Fibroblast of lung (primary cell): Measurements from ENCODE around the gene PRRG2. TPM values are rescaled to one million over a fixed set of nuclear protein-coding genes. Genes with fewer than 3 reads are reported as not detected.

Source experiments
- DNase-seq, 2 donors: peaks; one replicate each; pipeline versions ENCODE4 v3.0.0 to v3.0.0-alpha.2; 2010; ENCODE audit warnings: low read depth in 2 of 2
- H2AFZ ChIP-seq: 2 replicates; pipeline ENCODE4 v1.5.1; 2012; ENCODE audit warnings: low read length, control low read depth, inconsistent platforms
- H3K27ac ChIP-seq: 2 replicates; pipeline ENCODE4 v1.5.1; 2011; ENCODE audit warnings: low read length, control low read depth; ENCODE audit not compliant: insufficient read depth
- H3K27me3 ChIP-seq: 2 replicates; pipeline ENCODE4 v1.5.1; 2011; ENCODE audit warnings: mild to moderate bottlenecking, low read length; ENCODE audit not compliant: control insufficient read depth, insufficient read depth
- H3K36me3 ChIP-seq: 2 replicates; pipeline ENCODE4 v1.5.1; 2011; ENCODE audit warnings: low read length; ENCODE audit not compliant: control insufficient read depth, insufficient read depth
- H3K4me1 ChIP-seq: 2 replicates; pipeline ENCODE4 v1.5.1; 2011; ENCODE audit warnings: low read length; ENCODE audit not compliant: control insufficient read depth, insufficient read depth; ENCODE audit errors: extremely low read depth
- H3K4me2 ChIP-seq: 2 replicates; pipeline ENCODE4 v1.5.1; 2011; ENCODE audit warnings: low read length, control low read depth; ENCODE audit not compliant: insufficient read depth; ENCODE audit errors: extremely low read depth
- H3K4me3 ChIP-seq, 4 experiments: fragments of 200-600 bp in 1 of 4; sonication (generic) in 1 of 4; replicated peaks in 1 of 4; 2 replicates each; pipeline ENCODE4 v1.5.1; 2011 to 2016; ENCODE audit warnings: low read length in 4 of 4, low read depth in 3 of 4, mild to moderate bottlenecking in 3 of 4, control low read depth in 2 of 4, inconsistent platforms in 1 of 4, mixed read lengths in 1 of 4; ENCODE audit not compliant: insufficient read depth in 1 of 4; ENCODE audit errors: control extremely low read depth in 1 of 4
- H3K79me2 ChIP-seq: 2 replicates; pipeline ENCODE4 v1.5.1; 2012; ENCODE audit warnings: mild to moderate bottlenecking, low read length, inconsistent platforms; ENCODE audit not compliant: control insufficient read depth, insufficient read depth
- H3K9ac ChIP-seq: 2 replicates; pipeline ENCODE4 v1.5.1; 2011; ENCODE audit warnings: mild to moderate bottlenecking, low read length, control low read depth; ENCODE audit not compliant: insufficient read depth
- H3K9me3 ChIP-seq: 2 replicates; pipeline ENCODE4 v1.5.1; 2012; ENCODE audit warnings: low read depth, low read length; ENCODE audit not compliant: control insufficient read depth, insufficient read depth
- H4K20me1 ChIP-seq: 2 replicates; pipeline ENCODE4 v1.5.1; 2011; ENCODE audit warnings: low read length; ENCODE audit not compliant: control insufficient read depth, insufficient read depth; ENCODE audit errors: extremely low read depth
- CTCF ChIP-seq, 2 donors: IDR thresholded peaks in 1 of 2; conservative IDR thresholded peaks in 1 of 2; 1 replicate in 1 of 2; 2 replicates in 1 of 2; pipeline ENCODE4 v1.5.1; 2011 to 2012; ENCODE audit warnings: low read length in 2 of 2, control low read depth in 1 of 2, inconsistent platforms in 1 of 2, low read depth in 1 of 2, mild to moderate bottlenecking in 1 of 2
- EZH2 ChIP-seq: IDR thresholded peaks from 2 replicates; pipeline ENCODE4 v1.5.1; 2012; ENCODE audit warnings: low read length, control low read depth, mild to moderate bottlenecking; ENCODE audit errors: missing control alignments
- polyA plus RNA-seq, 2 donors: library from polyadenylated mRNA; depleted of rRNA in 1 of 2; stranded (reverse) in 1 of 2; unstranded in 1 of 2; fragments of >200 nt; gene quantifications; 2 replicates each; pipeline ENCODE4 v1.2.1, GENCODE V29; 2011 to 2012; ENCODE audit warnings: missing spikeins in 1 of 2
- total RNA-seq: library from RNA; depleted of rRNA; stranded (reverse); fragments of >200 nt; gene quantifications from 2 replicates; pipeline ENCODE4 v1.2.1, GENCODE V29; 2014

PRRG2 gene
- total and polyA plus RNA-seq, 2 donors (not counting 1 experiment from before 2014, with no cell fraction given): 0.17 TPM; not detected in 1

- Histone ChIP-seq H3K27ac (no peak overlapping the region), H3K79me2 (peaks cover 19% of the 10 kb centered on the region), H3K4me1 (peaks cover 2% of the 10 kb centered on the region), H3K36me3 (peaks cover 34% of the 10 kb centered on the region), H3K4me2 (no peak overlapping the region), H2AFZ (no peak overlapping the region), H3K9me3 (no peaks in the 10 kb centered on the region), H4K20me1 (no peaks in the 10 kb centered on the region), H3K4me3 (no peak overlapping the region), H3K9ac (no peak overlapping the region), H3K27me3 (no peaks in the 10 kb centered on the region)
- TF ChIP-seq EZH2 (no peak), CTCF (conservative IDR thresholded peaks at IDR 0.05 in 1 of 2, IDR thresholded peaks at IDR 0.05 in 1 of 2; ENCODE audit: low read depth in 1 of 2, low read length in 2 of 2) (no peak)
- DNase-seq: no peak
Observed at GRCh38 chr19:49596954-49597702, 16.0 kb downstream of the PRRG2 start.

- Histone ChIP-seq H3K27me3 (no peaks in the 10 kb centered on the region), H3K79me2 (peaks cover 14% of the 10 kb centered on the region), H3K9ac (no peak overlapping the region), H3K27ac (no peak overlapping the region), H3K4me2 (no peak overlapping the region), H2AFZ (no peak overlapping the region), H3K9me3 (no peaks in the 10 kb centered on the region), H4K20me1 (no peaks in the 10 kb centered on the region), H3K4me3 (no peak overlapping the region), H3K36me3 (peaks cover 34% of the 10 kb centered on the region), H3K4me1 (peaks cover 2% of the 10 kb centered on the region)
- TF ChIP-seq CTCF (conservative IDR thresholded peaks at IDR 0.05 in 1 of 2, IDR thresholded peaks at IDR 0.05 in 1 of 2; ENCODE audit: low read depth in 1 of 2, low read length in 2 of 2) (no peak), EZH2 (no peak)
- no peak for DNase-seq
Observed at GRCh38 chr19:49597703-49597974, 16.5 kb downstream of the PRRG2 start.

- TF ChIP-seq EZH2: no peak
- no peak for TF ChIP-seq CTCF (conservative IDR thresholded peaks at IDR 0.05 in 1 of 2, IDR thresholded peaks at IDR 0.05 in 1 of 2; ENCODE audit: low read depth in 1 of 2, low read length in 2 of 2)
- Histone ChIP-seq H4K20me1 (no peaks in the 10 kb centered on the region), H3K36me3 (peaks cover 31% of the 10 kb centered on the region), H3K4me3 (no peak overlapping the region), H3K27me3 (no peaks in the 10 kb centered on the region), H3K9me3 (no peaks in the 10 kb centered on the region), H2AFZ (no peak overlapping the region), H3K79me2 (peaks cover 7% of the 10 kb centered on the region), H3K9ac (no peak overlapping the region), H3K4me1 (no peaks in the 10 kb centered on the region), H3K4me2 (no peak overlapping the region), H3K27ac (no peak overlapping the region)
- DNase-seq: no peak
Observed at GRCh38 chr19:49599378-49600295, 18.5 kb downstream of the PRRG2 start.
